ENCODE measurements around the gene GAPDH. TPM values are rescaled to one million over a fixed set of nuclear protein-coding genes. Genes with fewer than 3 reads are reported as not detected.
"Not testable (repeated sequence)": the region's sequence is repeated elsewhere in the genome, so short reads cannot be mapped to it uniquely, and the experiment has no call there.

Gene GAPDH
- total RNA-seq, 2 donors from 2014 or later: 640 to 695 TPM

GRCh38 chr12:6569312-6569711, 35.0 kb downstream of the GAPDH start:
- peak overlapping the region; percentile 59 for H3K4me3 Mint-ChIP-seq
- no peaks in the 10 kb centered on the region for H3K9me3 ChIP-seq (ENCODE audit: control insufficient read depth, low read length, poor library complexity, severe bottlenecking)
- H3K27ac Mint-ChIP-seq: peak overlapping the region; percentile 99
- H3K36me3 Mint-ChIP-seq (ENCODE audit: low read depth): peaks cover 17% of the 10 kb centered on the region
- DNase-seq (no peak), ATAC-seq (no peak)
- no peaks in the 10 kb centered on the region for H3K27me3 Mint-ChIP-seq
- peaks cover 29% of the 10 kb centered on the region for H3K4me1 Mint-ChIP-seq

GRCh38 chr12:6569786-6570185, 35.5 kb downstream of the GAPDH start:
- Mint-ChIP-seq H3K4me3 (peak overlapping the region; percentile 59), H3K4me1 (peaks cover 29% of the 10 kb centered on the region), H3K36me3 (ENCODE audit: low read depth) (peaks cover 17% of the 10 kb centered on the region), H3K27ac (peak overlapping the region; percentile 99), H3K27me3 (no peaks in the 10 kb centered on the region)
- DNase-seq (no peak), ATAC-seq (no peak)
- H3K9me3 ChIP-seq (ENCODE audit: control insufficient read depth, low read length, poor library complexity, severe bottlenecking): no peaks in the 10 kb centered on the region

GRCh38 chr12:6570264-6570887, 36.1 kb downstream of the GAPDH start:
- peaks cover 30% of the 10 kb centered on the region for H3K4me1 Mint-ChIP-seq
- no peak for ATAC-seq
- H3K27me3 Mint-ChIP-seq: no peaks in the 10 kb centered on the region
- DNase-seq: no peak
- H3K27ac Mint-ChIP-seq: peak overlapping the region; percentile 67
- H3K36me3 Mint-ChIP-seq (ENCODE audit: low read depth): peaks cover 17% of the 10 kb centered on the region
- H3K4me3 Mint-ChIP-seq: peak overlapping the region; percentile 59
- no peaks in the 10 kb centered on the region for H3K9me3 ChIP-seq (ENCODE audit: control insufficient read depth, low read length, poor library complexity, severe bottlenecking)

- DNase-seq: no peak
- Mint-ChIP-seq H3K27ac (peak overlapping the region; percentile 88), H3K36me3 (ENCODE audit: low read depth) (peaks cover 17% of the 10 kb centered on the region)
Observed at GRCh38 chr12:6573001-6573400, 38.7 kb downstream of the GAPDH start.

GRCh38 chr12:6574576-6575295, 40.4 kb downstream of the GAPDH start:
- ATAC-seq: no peak
- H3K27me3 Mint-ChIP-seq: no peaks in the 10 kb centered on the region
- H3K36me3 Mint-ChIP-seq (ENCODE audit: low read depth): peaks cover 15% of the 10 kb centered on the region
- H3K27ac Mint-ChIP-seq: peak overlapping the region; percentile 88
- no peaks in the 10 kb centered on the region for H3K9me3 ChIP-seq (ENCODE audit: control insufficient read depth, low read length, poor library complexity, severe bottlenecking)
- DNase-seq: no peak
- no peak overlapping the region for H3K4me3 Mint-ChIP-seq
- H3K4me1 Mint-ChIP-seq: peaks cover 21% of the 10 kb centered on the region

More at GRCh38 chr12:6573001-6573400, 38.7 kb downstream of the GAPDH start:
- Mint-ChIP-seq H3K4me1 (peaks cover 26% of the 10 kb centered on the region), H3K27me3 (no peaks in the 10 kb centered on the region), H3K4me3 (no peak overlapping the region)
- no peak for ATAC-seq
- no peaks in the 10 kb centered on the region for H3K9me3 ChIP-seq (ENCODE audit: control insufficient read depth, low read length, poor library complexity, severe bottlenecking)

- H3K4me1 Mint-ChIP-seq: peaks cover 14% of the 10 kb centered on the region
- no peaks in the 10 kb centered on the region for H3K27me3 Mint-ChIP-seq
- no peaks in the 10 kb centered on the region for H3K9me3 ChIP-seq (ENCODE audit: control insufficient read depth, low read length, poor library complexity, severe bottlenecking)
- H3K36me3 Mint-ChIP-seq (ENCODE audit: low read depth): peaks cover 10% of the 10 kb centered on the region
- no peak for DNase-seq
- peak overlapping the region; percentile 88 for H3K27ac Mint-ChIP-seq
- ATAC-seq: no peak
- H3K4me3 Mint-ChIP-seq: peak overlapping the region; percentile 63
Observed at GRCh38 chr12:6575648-6576047, 41.3 kb downstream of the GAPDH start.

GRCh38 chr12:6582196-6582595, 47.9 kb downstream of the GAPDH start:
- Mint-ChIP-seq H3K27ac (no peak overlapping the region), H3K27me3 (no peaks in the 10 kb centered on the region), H3K4me3 (no peak overlapping the region), H3K36me3 (ENCODE audit: low read depth) (peaks cover 8% of the 10 kb centered on the region), H3K4me1 (no peaks in the 10 kb centered on the region)
- ATAC-seq (no peak), DNase-seq (no peak)
- H3K9me3 ChIP-seq (ENCODE audit: control insufficient read depth, low read length, poor library complexity, severe bottlenecking): no peaks in the 10 kb centered on the region

GRCh38 chr12:6582959-6583358, 48.6 kb downstream of the GAPDH start:
- Mint-ChIP-seq H3K4me3 (peak overlapping the region; percentile 21), H3K4me1 (no peaks in the 10 kb centered on the region), H3K36me3 (ENCODE audit: low read depth) (peaks cover 12% of the 10 kb centered on the region), H3K27ac (no peak overlapping the region), H3K27me3 (no peaks in the 10 kb centered on the region)
- DNase-seq (no peak), ATAC-seq (no peak)
- H3K9me3 ChIP-seq (ENCODE audit: control insufficient read depth, low read length, poor library complexity, severe bottlenecking): no peaks in the 10 kb centered on the region

- no peak for ATAC-seq
- H3K4me1 Mint-ChIP-seq: no peaks in the 10 kb centered on the region
- no peaks in the 10 kb centered on the region for H3K9me3 ChIP-seq (ENCODE audit: control insufficient read depth, low read length, poor library complexity, severe bottlenecking)
- no peak overlapping the region for H3K27ac Mint-ChIP-seq
- H3K36me3 Mint-ChIP-seq (ENCODE audit: low read depth): peaks cover 12% of the 10 kb centered on the region
- H3K27me3 Mint-ChIP-seq: no peaks in the 10 kb centered on the region
- H3K4me3 Mint-ChIP-seq: no peak overlapping the region
- DNase-seq: no peak
Observed at GRCh38 chr12:6584293-6584692, 50.0 kb downstream of the GAPDH start.

- H3K4me3 Mint-ChIP-seq; H3K27me3 Mint-ChIP-seq; H3K4me1 Mint-ChIP-seq; H3K9me3 ChIP-seq (ENCODE audit: control insufficient read depth, low read length, poor library complexity, severe bottlenecking); DNase-seq; ATAC-seq: not testable (repeated sequence)
- H3K27ac Mint-ChIP-seq: peak overlapping the region; percentile 27
- peaks cover 18% of the 10 kb centered on the region for H3K36me3 Mint-ChIP-seq (ENCODE audit: low read depth)
Observed at GRCh38 chr12:6586569-6586968, 52.3 kb downstream of the GAPDH start.

Other genes with a start within 250 kb of the GAPDH start
- gene PLEKHG6, start 223.8 kb upstream of the GAPDH start, total RNA-seq: not detected
- 10 to 100 TPM; 22.4 to 23.0 TPM for gene TNFRSF1A, start 192.4 kb upstream of the GAPDH start, total RNA-seq
- 1 to 10 TPM; 2.1 to 2.8 TPM for gene SCNN1A, start 159.0 kb upstream of the GAPDH start, total RNA-seq
- gene LTBR, start 150.4 kb upstream of the GAPDH start, total RNA-seq: 1 to 10 TPM in 1 of 2 donors, under 1 TPM in 1; 0.47 to 1.4 TPM
- gene CD27, start 89.6 kb upstream of the GAPDH start, total RNA-seq: 10 to 100 TPM; 66.7 to 76.1 TPM
- gene TAPBPL, start 82.5 kb upstream of the GAPDH start, total RNA-seq: 10 to 100 TPM; 19.6 to 23.1 TPM
- gene VAMP1, start 63.8 kb upstream of the GAPDH start, total RNA-seq: 10 to 100 TPM; 33.1 to 38.5 TPM
- 10 to 100 TPM; 36.6 to 42.2 TPM for gene MRPL51, start 41.3 kb upstream of the GAPDH start, total RNA-seq
- gene NCAPD2, start 40.4 kb upstream of the GAPDH start, total RNA-seq: 10 to 100 TPM; 16.9 to 24.3 TPM
- gene IFFO1, start 21.5 kb downstream of the GAPDH start, total RNA-seq: 10 to 100 TPM; 29.3 to 37.3 TPM
- gene NOP2, start 33.8 kb downstream of the GAPDH start, total RNA-seq: 100 to 1,000 TPM in 1 of 2 donors, 10 to 100 TPM in 1; 90.0 to 122 TPM
- 100 to 1,000 TPM; 461 to 574 TPM for gene CHD4, start 72.9 kb downstream of the GAPDH start, total RNA-seq
- 1 to 10 TPM; 2.9 to 8.1 TPM for gene LPAR5, start 101.4 kb downstream of the GAPDH start, total RNA-seq
- 10 to 100 TPM in 1 of 2 donors, 1 to 10 TPM in 1; 3.4 to 90.0 TPM for gene ACRBP, start 112.9 kb downstream of the GAPDH start, total RNA-seq
- 10 to 100 TPM; 28.1 to 29.3 TPM for gene ING4, start 128.6 kb downstream of the GAPDH start, total RNA-seq
- gene ZNF384, start 154.9 kb downstream of the GAPDH start, total RNA-seq: 10 to 100 TPM; 62.9 to 66.3 TPM
- 1 to 10 TPM; 1.3 to 1.9 TPM for gene PIANP, start 166.3 kb downstream of the GAPDH start, total RNA-seq
- gene COPS7A, start 189.5 kb downstream of the GAPDH start, total RNA-seq: 10 to 100 TPM; 13.9 to 17.9 TPM
- gene MLF2, start 218.6 kb downstream of the GAPDH start, total RNA-seq: 100 to 1,000 TPM; 104 to 108 TPM
- 10 to 100 TPM in 1 of 2 donors, 1 to 10 TPM in 1; 7.0 to 12.0 TPM for gene PTMS, start 231.8 kb downstream of the GAPDH start, total RNA-seq
- 1 to 10 TPM; 3.8 to 4.6 TPM for gene LAG3, start 238.0 kb downstream of the GAPDH start, total RNA-seq

Data from T-helper 17 cell (primary cell).